NCI-H1436 treated with DMSO at 0.1 percent for 48 hours (cell line): ENCODE results near the gene IL4.
"Not testable (repeated sequence)": the region's sequence is repeated elsewhere in the genome, so short reads cannot be mapped to it uniquely, and the experiment has no call there.

Experiments used
- DNase-seq: peaks from one replicate; lab custom pipeline; 2025; lab: John Stamatoyannopoulos, UW

The IL4 gene

GRCh38 chr5:132673939-132674630 lies at the start of gene IL4:
IL4 (plus strand) TSS chr5:132673989; CDS start chr5:132674051, 62 bp downstream.
- DNase-seq: no peak

GRCh38 chr5:132627470-132627869 lies 46.3 kb upstream of the IL4 start:
- no peak for DNase-seq

- no peak for DNase-seq
Measured at GRCh38 chr5:132628814-132629213, 45.0 kb upstream of the IL4 start.

- peak; percentile 24 for DNase-seq
Measured at GRCh38 chr5:132629230-132629944, 44.4 kb upstream of the IL4 start.

- not testable (repeated sequence) for DNase-seq
Measured at GRCh38 chr5:132633587-132633986, 40.2 kb upstream of the IL4 start.

- no peak for DNase-seq
Measured at GRCh38 chr5:132635873-132636272, 37.9 kb upstream of the IL4 start.

- no peak for DNase-seq
Measured at GRCh38 chr5:132637241-132637640, 36.5 kb upstream of the IL4 start.

GRCh38 chr5:132639706-132640130 lies 34.1 kb upstream of the IL4 start:
- DNase-seq: no peak

GRCh38 chr5:132640613-132641012 lies 33.2 kb upstream of the IL4 start:
- no peak for DNase-seq

GRCh38 chr5:132641241-132641723 lies 32.5 kb upstream of the IL4 start:
- DNase-seq: no peak

GRCh38 chr5:132641841-132642240 lies 31.9 kb upstream of the IL4 start:
- no peak for DNase-seq

- DNase-seq: no peak
Measured at GRCh38 chr5:132644177-132644576, 29.6 kb upstream of the IL4 start.

- no peak for DNase-seq
Measured at GRCh38 chr5:132646583-132647266, 27.1 kb upstream of the IL4 start.

GRCh38 chr5:132647473-132647872 lies 26.3 kb upstream of the IL4 start:
- DNase-seq: no peak

GRCh38 chr5:132648355-132648754 lies 25.4 kb upstream of the IL4 start:
- DNase-seq: no peak

- no peak for DNase-seq
Measured at GRCh38 chr5:132651838-132652469, 21.8 kb upstream of the IL4 start.

- no peak for DNase-seq
Measured at GRCh38 chr5:132653716-132654115, 20.1 kb upstream of the IL4 start.

GRCh38 chr5:132655821-132656773 lies 17.7 kb upstream of the IL4 start:
- no peak for DNase-seq

GRCh38 chr5:132656774-132657355 lies 16.9 kb upstream of the IL4 start:
- DNase-seq: no peak

- no peak for DNase-seq
Measured at GRCh38 chr5:132657676-132658380, 16.0 kb upstream of the IL4 start, which contains the start of gene IL13. IL13 (plus strand) TSS chr5:132658173; CDS start chr5:132658187, 14 bp downstream.
